Endothelial cell of umbilical vein (primary cell): Measurements from ENCODE around the gene RALGAPA1. TPM values are rescaled to one million over a fixed set of nuclear protein-coding genes. Genes with fewer than 3 reads are reported as not detected.

Experiments used
- BruUV-seq: library from RNA; stranded (reverse); fragments of 400-500 nt; replicated peaks from 2 replicates; lab custom pipeline; 2021; lab: Mats Ljungman, UMichigan
- CTCF ChIA-PET: fragments of 300-600, 350-600 bp; sonication (Branson Sonifier 250); formaldehyde crosslinking; loops from one replicate; lab custom pipeline; 2021; ENCODE audit warnings: antibody characterized with exemption, inconsistent platforms; lab: Charles Lee
- POLR2A ChIA-PET: fragments of 300-600, 350-600 bp; sonication (Branson Sonifier 250); formaldehyde crosslinking; loops from one replicate; lab custom pipeline; 2021; ENCODE audit warnings: antibody characterized with exemption, inconsistent platforms; lab: Charles Lee
- DNase-seq: peaks from one replicate; pipeline ENCODE4 v3.0.0-alpha.2; 2011; ENCODE audit warnings: low read depth, low spot score
- FAIRE-seq: peaks from 2 replicates; lab custom pipeline; 2011; peaks lifted over from hg19 to GRCh38; lab: Jason Lieb, UNC
- H2AFZ ChIP-seq: 2 replicates; pipeline ENCODE4 v1.6.0; 2012; ENCODE audit warnings: low read depth, low read length, control low read depth, inconsistent platforms
- H3K27ac ChIP-seq: 2 replicates; pipeline ENCODE4 v1.5.1; 2011; ENCODE audit warnings: low read depth, mild to moderate bottlenecking, control low read depth, low read length, moderate library complexity; ENCODE audit not compliant: insufficient read depth
- H3K27me3 ChIP-seq, 2 experiments: 2 replicates each; pipeline versions ENCODE4 v1.6.0 to v1.6.1; 2011; ENCODE audit warnings: low read length in 2 of 2, mixed read lengths in 1 of 2; ENCODE audit not compliant: control insufficient read depth in 2 of 2, insufficient read depth in 2 of 2
- H3K36me3 ChIP-seq, 2 experiments: 2 replicates in 1 of 2; 3 replicates in 1 of 2; pipeline ENCODE4 v1.5.1; 2011; ENCODE audit warnings: low read length in 2 of 2, mild to moderate bottlenecking in 1 of 2, moderate library complexity in 1 of 2; ENCODE audit not compliant: control insufficient read depth in 2 of 2, insufficient read depth in 2 of 2; ENCODE audit errors: extremely low read depth in 1 of 2
- H3K4me1 ChIP-seq: 3 replicates; pipeline ENCODE4 v1.5.1; 2011; ENCODE audit warnings: mild to moderate bottlenecking, low read length; ENCODE audit not compliant: control insufficient read depth, insufficient read depth; ENCODE audit errors: extremely low read depth
- H3K4me2 ChIP-seq: 2 replicates; pipeline ENCODE4 v1.6.1; 2011; ENCODE audit warnings: low read length, control low read depth, mixed read lengths; ENCODE audit not compliant: insufficient read depth
- H3K4me3 ChIP-seq, 3 experiments: fragments of 200-600 bp in 1 of 3; sonication (generic), shearing (Covaris generic) in 1 of 3; replicated peaks in 1 of 3; 2 replicates each; pipeline ENCODE4 v1.5.1; 2011 to 2016; ENCODE audit warnings: control low read depth in 3 of 3, low read length in 3 of 3, mild to moderate bottlenecking in 2 of 3, inconsistent platforms in 1 of 3, low read depth in 1 of 3, moderate library complexity in 1 of 3; ENCODE audit not compliant: insufficient read depth in 1 of 3
- H3K79me2 ChIP-seq: 2 replicates; pipeline ENCODE4 v1.6.0; 2012; ENCODE audit warnings: low read length, inconsistent platforms; ENCODE audit not compliant: control insufficient read depth, insufficient read depth
- H3K9ac ChIP-seq: replicated peaks from 2 replicates; pipeline ENCODE3; 2011; ENCODE audit warnings: low read length, control low read depth; ENCODE audit not compliant: insufficient read depth; ENCODE audit errors: extremely low read depth
- H3K9me1 ChIP-seq: replicated peaks from 3 replicates; pipeline ENCODE4 v1.6.0; 2011; ENCODE audit warnings: mild to moderate bottlenecking, low read length; ENCODE audit not compliant: control insufficient read depth, insufficient read depth; ENCODE audit errors: extremely low read depth
- H3K9me3 ChIP-seq: replicated peaks from 2 replicates; pipeline ENCODE4 v1.5.1; 2012; ENCODE audit warnings: low read length, inconsistent platforms; ENCODE audit not compliant: control insufficient read depth, insufficient read depth
- H4K20me1 ChIP-seq: replicated peaks from 2 replicates; pipeline ENCODE3; 2011; ENCODE audit warnings: mild to moderate bottlenecking, low read length; ENCODE audit not compliant: control insufficient read depth, insufficient read depth; ENCODE audit errors: extremely low read depth
- EZH2 ChIP-seq: IDR thresholded peaks from 2 replicates; pipeline ENCODE4 v1.6.1; 2012; ENCODE audit warnings: borderline replicate concordance, low read depth, mild to moderate bottlenecking, moderate library complexity, low read length, inconsistent platforms; ENCODE audit not compliant: severe bottlenecking
- FOS ChIP-seq: IDR thresholded peaks from 2 replicates; pipeline ENCODE4 v1.6.1; 2011; ENCODE audit warnings: mild to moderate bottlenecking, low read length, moderate library complexity, borderline replicate concordance; ENCODE audit not compliant: insufficient read depth
- GATA2 ChIP-seq: IDR thresholded peaks from 2 replicates; pipeline ENCODE4 v1.7.0; 2011; ENCODE audit warnings: low read depth, mild to moderate bottlenecking, moderate library complexity, mixed read lengths, low read length; ENCODE audit not compliant: insufficient read length, insufficient read depth
- JUN ChIP-seq: IDR thresholded peaks from 2 replicates; pipeline ENCODE4 v1.6.1; 2011; ENCODE audit warnings: borderline replicate concordance, low read depth; ENCODE audit not compliant: insufficient read length, insufficient read depth
- MYC ChIP-seq: IDR thresholded peaks from one replicate; pipeline ENCODE4 v1.6.1; 2011; ENCODE audit warnings: mild to moderate bottlenecking, low read depth, low read length
- POLR2A ChIP-seq: IDR thresholded peaks from 2 replicates; pipeline ENCODE4 v1.6.1; 2012; ENCODE audit warnings: low read depth, mild to moderate bottlenecking, control low read depth, low read length
- POLR2AphosphoS5 ChIP-seq: IDR thresholded peaks from 2 replicates; pipeline ENCODE4 v1.6.1; 2012; ENCODE audit warnings: low read depth, mild to moderate bottlenecking, control low read depth, low read length, moderate library complexity; ENCODE audit not compliant: insufficient read depth
- dilution Hi-C: fragments of 300-500 bp; cut with MboI; formaldehyde crosslinking; loops from one replicate; pipeline ENCODE4 v1.15.0; 2019; ENCODE audit warnings: low sequenced_read_pairs; ENCODE audit not compliant: extremely low pct_ligation_motif_present
- intact Hi-C: fragments of 100-400 bp; cut with micrococcal nuclease; formaldehyde crosslinking; loops from one replicate; pipeline ENCODE4 v1.10.0; 2022
- polyA plus RNA-seq, 4 experiments: library from polyadenylated mRNA; depleted of rRNA in 3 of 4; stranded (reverse) in 3 of 4; unstranded in 1 of 4; fragments of >200 nt; gene quantifications; 2 replicates each; pipeline versions ENCODE4 v1.2.1 to v1.2.3, GENCODE V29; 2011 to 2012; ENCODE audit warnings: missing spikeins in 1 of 4
- total RNA-seq: library from RNA; stranded (reverse); gene quantifications from 2 replicates; pipeline ENCODE4 v1.2.3, GENCODE V29; 2021
- TF ChIP-seq, protein P1 (sequence below), 2 donors: IDR thresholded peaks; 1 replicate in 1 of 2; 2 replicates in 1 of 2; pipeline ENCODE4 v1.5.1; 2011; ENCODE audit warnings: low read length in 2 of 2, mild to moderate bottlenecking in 2 of 2, moderate library complexity in 2 of 2, control low read depth in 1 of 2, inconsistent platforms in 1 of 2, low read depth in 1 of 2; ENCODE audit not compliant: insufficient read depth in 1 of 2; ENCODE audit errors: extremely low read depth in 1 of 2
- TF ChIP-seq, protein P2 (sequence below): IDR thresholded peaks from 2 replicates; pipeline ENCODE4 v1.6.1; 2011; ENCODE audit not compliant: insufficient read depth, insufficient read length

The RALGAPA1 gene
- total and polyA plus RNA-seq, 2 donors (not counting 3 experiments of a cell fraction or from before 2014, with no cell fraction given) = 6.1 to 30.9 TPM

DNA sequence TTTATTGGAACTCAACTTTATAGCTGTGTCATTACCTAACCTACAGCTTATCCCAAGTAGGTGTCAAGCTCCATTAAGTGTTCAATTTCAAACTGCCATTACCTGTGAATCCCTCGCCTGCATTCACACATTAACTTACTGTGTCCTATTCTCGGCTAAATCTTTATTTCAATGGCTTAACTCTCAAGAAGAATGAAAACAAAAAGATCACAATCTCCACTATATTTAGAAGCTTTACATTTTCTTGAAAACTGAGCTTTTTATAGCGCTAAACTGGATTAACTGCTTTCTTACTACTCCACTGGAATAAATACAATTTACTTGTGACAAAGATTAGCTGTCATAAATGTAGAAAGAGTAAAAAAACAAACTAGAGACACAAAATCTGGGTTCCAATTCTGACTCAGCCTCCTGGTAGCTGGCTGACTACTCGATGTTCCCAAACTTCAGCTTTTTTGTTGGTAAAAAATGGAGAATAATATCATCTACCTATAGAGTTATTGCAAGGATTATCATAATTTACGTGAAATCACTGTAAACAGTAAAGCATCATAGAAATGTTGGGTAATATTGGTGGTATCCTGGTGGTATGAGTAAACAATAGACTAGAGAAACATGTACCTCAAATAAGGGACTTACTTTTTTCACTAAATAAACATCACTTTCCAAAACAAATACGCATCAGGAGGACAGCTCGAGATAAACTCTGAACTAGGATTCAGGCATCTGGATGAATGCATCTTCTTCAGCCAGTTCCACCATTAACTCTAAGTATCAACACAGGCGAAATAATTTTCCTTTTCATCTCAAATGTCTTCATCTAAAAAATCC, 1.7 kb downstream of the RALGAPA1 start:
- Histone ChIP-seq H2AFZ (no peak overlapping the region), H3K79me2 (peaks cover 24% of the 10 kb centered on the region), H3K4me2 (peak overlapping the region; percentile 91), H3K27me3 (no peaks in the 10 kb centered on the region), H3K9me3 (no peaks in the 10 kb centered on the region), H4K20me1 (no peaks in the 10 kb centered on the region), H3K4me1 (peaks cover 8% of the 10 kb centered on the region), H3K27ac (no peak overlapping the region), H3K4me3 (peak overlapping the region in 1 of 3 experiments; percentile 74), H3K9ac (no peak overlapping the region), H3K9me1 (no peaks in the 10 kb centered on the region), H3K36me3 (no peaks in the 10 kb centered on the region)
- FAIRE-seq = no peak
- POLR2A ChIA-PET = no interaction called here
- CTCF ChIA-PET = interaction anchor here (1.1 to 2.9 kb wide), 2 partner anchors 9 to 11 kb away, joined by 3 to 16 read pairs; no protein-coding TSS in a partner anchor
- TSS peak; percentile 34 for BruUV-seq
- DNase-seq = no peak
- dilution Hi-C loops = no loop called here
- TF ChIP-seq JUN (no peak), FOS (no peak), POLR2A (no peak), MYC (no peak), POLR2AphosphoS5 (no peak), EZH2 (no peak), GATA2 (no peak)
- TF ChIP-seq, protein P1, sequence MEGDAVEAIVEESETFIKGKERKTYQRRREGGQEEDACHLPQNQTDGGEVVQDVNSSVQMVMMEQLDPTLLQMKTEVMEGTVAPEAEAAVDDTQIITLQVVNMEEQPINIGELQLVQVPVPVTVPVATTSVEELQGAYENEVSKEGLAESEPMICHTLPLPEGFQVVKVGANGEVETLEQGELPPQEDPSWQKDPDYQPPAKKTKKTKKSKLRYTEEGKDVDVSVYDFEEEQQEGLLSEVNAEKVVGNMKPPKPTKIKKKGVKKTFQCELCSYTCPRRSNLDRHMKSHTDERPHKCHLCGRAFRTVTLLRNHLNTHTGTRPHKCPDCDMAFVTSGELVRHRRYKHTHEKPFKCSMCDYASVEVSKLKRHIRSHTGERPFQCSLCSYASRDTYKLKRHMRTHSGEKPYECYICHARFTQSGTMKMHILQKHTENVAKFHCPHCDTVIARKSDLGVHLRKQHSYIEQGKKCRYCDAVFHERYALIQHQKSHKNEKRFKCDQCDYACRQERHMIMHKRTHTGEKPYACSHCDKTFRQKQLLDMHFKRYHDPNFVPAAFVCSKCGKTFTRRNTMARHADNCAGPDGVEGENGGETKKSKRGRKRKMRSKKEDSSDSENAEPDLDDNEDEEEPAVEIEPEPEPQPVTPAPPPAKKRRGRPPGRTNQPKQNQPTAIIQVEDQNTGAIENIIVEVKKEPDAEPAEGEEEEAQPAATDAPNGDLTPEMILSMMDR (IDR thresholded peaks at IDR 0.05; ENCODE audit: extremely low read depth in 1 of 2, insufficient read depth in 1 of 2, low read depth in 1 of 2, low read length in 2 of 2) = no peak
- TF ChIP-seq, protein P2, sequence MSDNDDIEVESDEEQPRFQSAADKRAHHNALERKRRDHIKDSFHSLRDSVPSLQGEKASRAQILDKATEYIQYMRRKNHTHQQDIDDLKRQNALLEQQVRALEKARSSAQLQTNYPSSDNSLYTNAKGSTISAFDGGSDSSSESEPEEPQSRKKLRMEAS = no peak
- intact Hi-C loops = loop anchor here (5.0 to 10.0 kb wide), 2 partner anchors 275 to 513 kb away; partner anchors contain the start of genes INSM2 and PSMA6
